ENCODE results near the gene ARHGAP15.

The ARHGAP15 gene

GRCh38 chr2:143121957-143122356 is 7.3 kb upstream of the ARHGAP15 start:
- Mint-ChIP-seq H3K4me3 (no peak overlapping the region), H3K9me3 (no peaks in the 10 kb centered on the region), H3K27me3 (ENCODE audit: low read depth, poor library complexity) (peaks cover 3% of the 10 kb centered on the region), H3K36me3 (ENCODE audit: low read depth) (no peaks in the 10 kb centered on the region), H3K4me1 (no peaks in the 10 kb centered on the region), H3K27ac (no peak overlapping the region)
- TF ChIP-seq, protein P1, sequence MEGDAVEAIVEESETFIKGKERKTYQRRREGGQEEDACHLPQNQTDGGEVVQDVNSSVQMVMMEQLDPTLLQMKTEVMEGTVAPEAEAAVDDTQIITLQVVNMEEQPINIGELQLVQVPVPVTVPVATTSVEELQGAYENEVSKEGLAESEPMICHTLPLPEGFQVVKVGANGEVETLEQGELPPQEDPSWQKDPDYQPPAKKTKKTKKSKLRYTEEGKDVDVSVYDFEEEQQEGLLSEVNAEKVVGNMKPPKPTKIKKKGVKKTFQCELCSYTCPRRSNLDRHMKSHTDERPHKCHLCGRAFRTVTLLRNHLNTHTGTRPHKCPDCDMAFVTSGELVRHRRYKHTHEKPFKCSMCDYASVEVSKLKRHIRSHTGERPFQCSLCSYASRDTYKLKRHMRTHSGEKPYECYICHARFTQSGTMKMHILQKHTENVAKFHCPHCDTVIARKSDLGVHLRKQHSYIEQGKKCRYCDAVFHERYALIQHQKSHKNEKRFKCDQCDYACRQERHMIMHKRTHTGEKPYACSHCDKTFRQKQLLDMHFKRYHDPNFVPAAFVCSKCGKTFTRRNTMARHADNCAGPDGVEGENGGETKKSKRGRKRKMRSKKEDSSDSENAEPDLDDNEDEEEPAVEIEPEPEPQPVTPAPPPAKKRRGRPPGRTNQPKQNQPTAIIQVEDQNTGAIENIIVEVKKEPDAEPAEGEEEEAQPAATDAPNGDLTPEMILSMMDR (IDR thresholded peaks at IDR 0.05): no peak
- no peak for DNase-seq

DNA sequence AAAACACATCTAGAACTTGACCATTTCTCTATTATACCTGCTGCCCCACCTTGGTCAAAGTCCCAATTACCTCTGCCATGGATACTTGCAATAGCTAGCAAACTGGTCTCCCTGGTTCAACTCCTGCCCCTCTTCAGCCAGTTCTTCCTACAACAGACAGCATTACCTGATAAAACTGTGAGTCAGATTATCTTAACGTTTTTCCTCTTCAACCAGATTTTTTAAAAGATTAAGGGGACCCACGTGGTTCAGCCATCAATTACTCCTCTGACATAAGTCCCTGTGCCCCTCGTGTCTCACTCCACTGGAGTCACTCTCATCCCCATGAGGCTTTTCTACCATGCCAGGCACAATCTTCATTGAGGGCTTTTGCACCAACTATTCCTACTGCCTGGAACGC is 5.3 kb upstream of the ARHGAP15 start:
- peaks cover 3% of the 10 kb centered on the region for H3K27me3 Mint-ChIP-seq (ENCODE audit: low read depth, poor library complexity)
- H3K36me3 Mint-ChIP-seq (ENCODE audit: low read depth): no peaks in the 10 kb centered on the region
- peaks cover 2% of the 10 kb centered on the region for H3K4me1 Mint-ChIP-seq
- H3K4me3 Mint-ChIP-seq: no peak overlapping the region
- TF ChIP-seq, protein P1 (IDR thresholded peaks at IDR 0.05): no peak
- no peak overlapping the region for H3K27ac Mint-ChIP-seq
- DNase-seq: no peak
- no peaks in the 10 kb centered on the region for H3K9me3 Mint-ChIP-seq

DNA sequence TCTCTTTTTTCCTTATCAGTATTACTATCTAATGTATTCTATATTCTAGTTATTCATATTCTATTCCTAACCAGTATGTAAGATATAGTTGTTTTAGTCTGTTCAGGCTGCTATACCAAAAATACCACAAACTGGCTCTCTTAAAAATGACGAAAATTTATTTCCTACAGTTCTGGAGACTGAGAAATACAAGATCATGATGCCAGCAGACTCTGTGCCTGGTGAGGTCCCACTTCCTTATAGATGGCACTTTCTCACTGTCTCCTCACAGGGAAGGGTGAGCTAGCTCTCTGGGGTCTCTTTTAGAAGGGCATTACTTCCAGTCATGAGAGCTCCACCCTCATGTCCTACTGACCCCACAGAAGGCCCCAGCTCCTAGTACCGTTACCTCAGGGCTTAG is 4.8 kb upstream of the ARHGAP15 start:
- H3K27ac Mint-ChIP-seq: no peak overlapping the region
- peaks cover 3% of the 10 kb centered on the region for H3K27me3 Mint-ChIP-seq (ENCODE audit: low read depth, poor library complexity)
- H3K4me1 Mint-ChIP-seq: peaks cover 8% of the 10 kb centered on the region
- no peaks in the 10 kb centered on the region for H3K9me3 Mint-ChIP-seq
- no peaks in the 10 kb centered on the region for H3K36me3 Mint-ChIP-seq (ENCODE audit: low read depth)
- no peak overlapping the region for H3K4me3 Mint-ChIP-seq
- TF ChIP-seq, protein P1 (IDR thresholded peaks at IDR 0.05): no peak
- DNase-seq: no peak

GRCh38 chr2:143125717-143126116 is 3.5 kb upstream of the ARHGAP15 start:
- TF ChIP-seq, protein P1 (IDR thresholded peaks at IDR 0.05): no peak
- H3K27ac Mint-ChIP-seq: no peak overlapping the region
- H3K27me3 Mint-ChIP-seq (ENCODE audit: low read depth, poor library complexity): peaks cover 3% of the 10 kb centered on the region
- no peaks in the 10 kb centered on the region for H3K9me3 Mint-ChIP-seq
- peaks cover 8% of the 10 kb centered on the region for H3K4me1 Mint-ChIP-seq
- H3K36me3 Mint-ChIP-seq (ENCODE audit: low read depth): no peaks in the 10 kb centered on the region
- H3K4me3 Mint-ChIP-seq: no peak overlapping the region
- no peak for DNase-seq

DNA sequence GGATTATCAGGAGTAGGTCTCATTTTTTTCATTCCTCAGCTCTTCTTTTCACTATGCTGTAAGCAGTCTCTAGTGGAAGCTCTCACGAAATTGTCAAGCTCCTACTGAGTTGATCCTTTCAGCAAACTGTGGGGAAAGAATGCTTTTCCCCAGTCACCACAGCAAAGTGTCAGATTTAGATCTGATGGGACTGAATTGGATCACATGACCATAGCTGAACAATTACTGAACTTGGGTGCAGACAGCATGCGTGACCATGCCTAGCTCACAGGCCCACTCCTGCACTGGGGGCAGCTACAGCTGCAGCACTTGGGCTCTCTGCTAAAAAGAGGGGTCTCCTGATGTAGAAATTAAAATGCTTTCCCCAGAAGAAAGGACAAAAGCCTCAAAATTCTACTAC is 3.1 kb downstream of the ARHGAP15 start:
- Mint-ChIP-seq H3K9me3 (no peaks in the 10 kb centered on the region), H3K27me3 (ENCODE audit: low read depth, poor library complexity) (no peaks in the 10 kb centered on the region), H3K27ac (no peak overlapping the region), H3K36me3 (ENCODE audit: low read depth) (no peaks in the 10 kb centered on the region), H3K4me1 (peaks cover 8% of the 10 kb centered on the region), H3K4me3 (no peak overlapping the region)
- no peak for DNase-seq
- TF ChIP-seq, protein P1 (IDR thresholded peaks at IDR 0.05): no peak

GRCh38 chr2:143133783-143134182 is 4.6 kb downstream of the ARHGAP15 start:
- Mint-ChIP-seq H3K4me3 (no peak overlapping the region), H3K9me3 (no peaks in the 10 kb centered on the region), H3K27me3 (ENCODE audit: low read depth, poor library complexity) (no peaks in the 10 kb centered on the region), H3K4me1 (peaks cover 6% of the 10 kb centered on the region), H3K27ac (no peak overlapping the region), H3K36me3 (ENCODE audit: low read depth) (no peaks in the 10 kb centered on the region)
- TF ChIP-seq, protein P1 (IDR thresholded peaks at IDR 0.05): no peak
- no peak for DNase-seq
